GM21529 (cell line): Measurements from ENCODE around the gene PI4KA.
A peak's percentile ranks its signal among the peaks of the same experiment; 100 is the strongest.
"Not testable (repeated sequence)": the region's sequence is repeated elsewhere in the genome, so short reads cannot be mapped to it uniquely, and the experiment has no call there.

Experiments used
- ATAC-seq: cut with Tn5 transposase; IDR thresholded peaks from one replicate; pipeline ENCODE4 v1.9.1; 2021; ENCODE audit not compliant: unreplicated experiment

Gene PI4KA

GRCh38 chr22:20732431-20732830 is 126.2 kb downstream of the PI4KA start:
- ATAC-seq = not testable (repeated sequence)

- no peak for ATAC-seq
These were observed 129.4 kb downstream of the PI4KA start for GRCh38 chr22:20729194-20729593.

GRCh38 chr22:20728523-20729190 is 130.0 kb downstream of the PI4KA start:
- no peak for ATAC-seq

- ATAC-seq = no peak
These were observed 131.2 kb downstream of the PI4KA start for GRCh38 chr22:20727118-20728015.

GRCh38 chr22:20725987-20726558 is 132.5 kb downstream of the PI4KA start:
- ATAC-seq = no peak

- ATAC-seq = no peak
These were observed 133.7 kb downstream of the PI4KA start for GRCh38 chr22:20724676-20725454.

GRCh38 chr22:20721409-20722218 is 137.0 kb downstream of the PI4KA start:
- ATAC-seq = no peak

GRCh38 chr22:20720692-20721408 is 137.8 kb downstream of the PI4KA start:
- no peak for ATAC-seq

GRCh38 chr22:20718727-20719126 is 139.9 kb downstream of the PI4KA start:
- ATAC-seq = not testable (repeated sequence)

- ATAC-seq = not testable (repeated sequence)
These were observed 140.6 kb downstream of the PI4KA start for GRCh38 chr22:20717981-20718380.

- ATAC-seq = not testable (repeated sequence)
These were observed 141.3 kb downstream of the PI4KA start for GRCh38 chr22:20717213-20717866.

GRCh38 chr22:20713116-20713515 is 145.5 kb downstream of the PI4KA start:
- ATAC-seq = not testable (repeated sequence)

GRCh38 chr22:20709966-20710365 is 148.6 kb downstream of the PI4KA start:
- not testable (repeated sequence) for ATAC-seq

GRCh38 chr22:20707549-20708118 is 151.0 kb downstream of the PI4KA start:
- ATAC-seq = not testable (repeated sequence)

- ATAC-seq = not testable (repeated sequence)
These were observed 154.6 kb downstream of the PI4KA start for GRCh38 chr22:20703816-20704609.

GRCh38 chr22:20703414-20703806 is 155.2 kb downstream of the PI4KA start:
- peak; percentile 17 for ATAC-seq

GRCh38 chr22:20702546-20703413 is 155.8 kb downstream of the PI4KA start:
- peak; percentile 73 for ATAC-seq
